Chondrocyte (in vitro differentiated cells): Measurements from ENCODE around the gene GABRB1. TPM values are rescaled to one million over a fixed set of nuclear protein-coding genes. Genes with fewer than 3 reads are reported as not detected.
A peak's percentile ranks its signal among the peaks of the same experiment; 100 is the strongest.

ENCODE experiments used
- DNase-seq: peaks from one replicate; pipeline ENCODE4 v3.0.0; 2021; ENCODE audit warnings: mixed read lengths, low spot score
- H3K27ac Mint-ChIP-seq: one replicate; pipeline ENCODE4 v1.8.0; 2021; ENCODE audit warnings: mild to moderate bottlenecking, moderate library complexity, mixed read lengths; ENCODE audit not compliant: unreplicated experiment
- H3K27me3 Mint-ChIP-seq: 2 replicates; pipeline ENCODE4 v1.8.0; 2021; ENCODE audit warnings: low read depth, mixed read lengths
- H3K36me3 Mint-ChIP-seq: 2 replicates; pipeline ENCODE4 v1.8.0; 2021; ENCODE audit warnings: low read depth, mixed read lengths
- H3K4me1 Mint-ChIP-seq: 2 replicates; pipeline ENCODE4 v1.8.0; 2021; ENCODE audit warnings: low read depth, mild to moderate bottlenecking, mixed read lengths
- H3K4me3 Mint-ChIP-seq: one replicate; pipeline ENCODE4 v1.8.0; 2021; ENCODE audit warnings: mild to moderate bottlenecking, moderate library complexity, mixed read lengths; ENCODE audit not compliant: unreplicated experiment
- H3K9me3 Mint-ChIP-seq: 2 replicates; pipeline ENCODE4 v1.8.0; 2021; ENCODE audit warnings: low read depth, mixed read lengths
- CTCF ChIP-seq: fragments of 200-600 bp; sonication (generic); IDR thresholded peaks from 2 replicates; pipeline ENCODE4 v1.5.0; 2021; ENCODE audit warnings: antibody characterized with exemption, mild to moderate bottlenecking, moderate library complexity
- total RNA-seq: library from RNA; stranded (reverse); gene quantifications from 3 replicates; pipeline ENCODE4 v1.2.1, GENCODE V29; 2021

The GABRB1 gene
- total RNA-seq, 1 donor from 2014 or later, result not detected

- peaks cover 32% of the 10 kb centered on the region for H3K27me3 Mint-ChIP-seq
- H3K27ac Mint-ChIP-seq, result no peak overlapping the region
- H3K9me3 Mint-ChIP-seq, result no peaks in the 10 kb centered on the region
- H3K36me3 Mint-ChIP-seq, result no peaks in the 10 kb centered on the region
- no peak for DNase-seq
- no peak for TF ChIP-seq CTCF
- H3K4me3 Mint-ChIP-seq, result no peak overlapping the region
- peaks cover 12% of the 10 kb centered on the region for H3K4me1 Mint-ChIP-seq
Observed at GRCh38 chr4:47184083-47184482, 152.7 kb downstream of the GABRB1 start.

- Mint-ChIP-seq H3K4me3 (no peak overlapping the region), H3K9me3 (no peaks in the 10 kb centered on the region), H3K27me3 (peaks cover 33% of the 10 kb centered on the region), H3K4me1 (peaks cover 8% of the 10 kb centered on the region), H3K36me3 (no peaks in the 10 kb centered on the region), H3K27ac (no peak overlapping the region)
- DNase-seq, result no peak
- TF ChIP-seq CTCF, result no peak
Observed at GRCh38 chr4:47185761-47186160, 154.4 kb downstream of the GABRB1 start.

- Mint-ChIP-seq H3K9me3 (no peaks in the 10 kb centered on the region), H3K4me1 (peaks cover 6% of the 10 kb centered on the region), H3K27me3 (peaks cover 27% of the 10 kb centered on the region), H3K4me3 (no peak overlapping the region), H3K36me3 (no peaks in the 10 kb centered on the region), H3K27ac (no peak overlapping the region)
- TF ChIP-seq CTCF, result no peak
- DNase-seq, result no peak
Observed at GRCh38 chr4:47187608-47188007, 156.2 kb downstream of the GABRB1 start.

DNA sequence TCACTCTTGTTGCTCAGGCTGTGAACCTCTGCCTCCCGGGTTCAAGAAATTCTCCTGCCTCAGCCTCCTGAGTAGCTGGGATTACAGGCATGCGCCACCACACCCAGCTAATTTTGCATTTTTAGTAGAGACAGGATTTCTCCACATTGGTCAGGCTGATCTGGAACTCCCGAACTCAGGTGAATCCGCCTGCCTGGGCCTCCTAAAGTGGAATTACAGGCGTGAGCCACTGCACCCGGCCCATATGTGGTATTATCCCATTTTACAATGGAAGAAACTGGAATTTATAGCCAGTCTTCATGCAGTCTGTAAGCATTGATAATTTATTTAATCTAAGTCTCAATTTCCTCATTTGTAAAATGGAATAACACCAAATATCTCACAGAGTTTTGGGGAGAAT lies 161.8 kb downstream of the GABRB1 start:
- Mint-ChIP-seq H3K36me3 (no peaks in the 10 kb centered on the region), H3K27me3 (peaks cover 6% of the 10 kb centered on the region), H3K4me3 (no peak overlapping the region), H3K4me1 (peaks cover 21% of the 10 kb centered on the region), H3K9me3 (no peaks in the 10 kb centered on the region), H3K27ac (no peak overlapping the region)
- DNase-seq, result no peak
- TF ChIP-seq CTCF, result no peak

DNA sequence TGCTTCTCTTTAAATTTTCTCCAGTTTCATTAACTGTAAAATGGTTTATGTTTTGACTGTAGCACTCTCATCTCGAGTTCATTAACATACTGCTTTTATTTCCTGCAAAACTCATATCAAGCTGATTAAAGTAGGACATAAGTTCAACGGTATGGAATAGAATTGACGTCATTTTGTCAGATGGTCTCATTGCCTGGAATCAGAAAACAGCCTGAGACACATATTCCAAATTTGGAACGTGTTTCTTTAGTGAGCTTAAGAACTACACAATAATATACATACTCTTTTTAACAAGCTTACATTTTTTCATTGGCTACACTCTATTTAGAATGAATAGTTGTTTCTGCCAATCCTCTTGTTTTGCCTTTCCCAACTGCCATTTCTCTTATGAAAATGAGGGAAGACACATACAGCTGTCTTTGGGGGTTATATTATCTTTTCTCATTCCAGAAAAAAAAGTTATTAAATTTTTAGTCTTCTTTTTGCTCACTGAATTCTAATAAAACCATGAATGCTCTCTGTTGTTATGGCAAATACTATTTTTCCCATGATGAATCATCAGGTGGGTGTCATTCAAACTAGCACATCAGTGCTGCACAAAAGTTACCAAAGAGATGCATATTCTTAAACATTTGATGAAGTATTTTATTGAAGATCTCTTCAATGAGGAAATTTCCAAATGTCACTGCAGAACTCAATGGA lies 162.8 kb downstream of the GABRB1 start:
- Mint-ChIP-seq H3K9me3 (no peaks in the 10 kb centered on the region), H3K4me1 (peaks cover 15% of the 10 kb centered on the region), H3K27ac (peak overlapping the region; percentile 66), H3K4me3 (no peak overlapping the region), H3K36me3 (no peaks in the 10 kb centered on the region), H3K27me3 (peaks cover under 1% of the 10 kb centered on the region)
- DNase-seq, result no peak
- no peak for TF ChIP-seq CTCF
